HL-60 (cell line): Measurements from ENCODE around the gene HDGFL2.

Experiments
- DNase-seq, 2 experiments: peaks; one replicate each; pipeline ENCODE4 v3.0.0-alpha.2; 2010 to 2020; ENCODE audit warnings: low read depth in 1 of 2, low spot score in 1 of 2
- H3K27ac ChIP-seq: fragments of 250-450 bp; sonication (Bioruptor Pico); replicated peaks from 2 replicates; pipeline ENCODE4 v1.5.1; 2020; ENCODE audit warnings: mild to moderate bottlenecking, moderate library complexity
- H3K27me3 ChIP-seq: fragments of 250-450 bp; sonication (Bioruptor Pico); 2 replicates; pipeline ENCODE4 v1.5.1; 2021; ENCODE audit warnings: mild to moderate bottlenecking, moderate library complexity; ENCODE audit not compliant: insufficient read depth, poor library complexity, severe bottlenecking
- H3K4me3 ChIP-seq: replicated peaks from 2 replicates; pipeline ENCODE4 v1.5.1; 2011; ENCODE audit warnings: mild to moderate bottlenecking, control low read depth, low read length; ENCODE audit not compliant: insufficient read depth
- CTCF ChIP-seq: IDR thresholded peaks from one replicate; pipeline ENCODE4 v1.5.1; 2011; ENCODE audit warnings: low read length, control low read depth, inconsistent platforms; ENCODE audit not compliant: insufficient read depth
- GABPA ChIP-seq: IDR thresholded peaks from 2 replicates; pipeline ENCODE4 v1.6.1; 2012; ENCODE audit warnings: low read depth
- POLR2AphosphoS5 ChIP-seq: IDR thresholded peaks from 2 replicates; pipeline ENCODE4 v1.6.1; 2012; ENCODE audit warnings: low read depth
- REST ChIP-seq: IDR thresholded peaks from 2 replicates; pipeline ENCODE4 v1.6.1; 2012; ENCODE audit warnings: low read depth; ENCODE audit not compliant: insufficient replicate concordance
- SPI1 ChIP-seq: IDR thresholded peaks from 2 replicates; pipeline ENCODE4 v1.6.1; 2012; ENCODE audit warnings: low read depth, mild to moderate bottlenecking, borderline replicate concordance

Gene HDGFL2

GRCh38 chr19:4477034-4477801, 5.1 kb downstream of the HDGFL2 start:
- TF ChIP-seq POLR2AphosphoS5 (no peak), REST (no peak), GABPA (no peak), CTCF (no peak), SPI1 (no peak)
- H3K27me3 ChIP-seq = no peaks in the 10 kb centered on the region
- no peak overlapping the region for H3K27ac ChIP-seq
- no peak for DNase-seq
- no peak overlapping the region for H3K4me3 ChIP-seq

- no peak for DNase-seq
- Histone ChIP-seq H3K27ac (no peak overlapping the region), H3K27me3 (no peaks in the 10 kb centered on the region), H3K4me3 (no peak overlapping the region)
- TF ChIP-seq POLR2AphosphoS5 (no peak), SPI1 (no peak), REST (no peak), GABPA (no peak), CTCF (no peak)
These were observed 10.7 kb downstream of the HDGFL2 start for GRCh38 chr19:4482721-4483364.

DNA sequence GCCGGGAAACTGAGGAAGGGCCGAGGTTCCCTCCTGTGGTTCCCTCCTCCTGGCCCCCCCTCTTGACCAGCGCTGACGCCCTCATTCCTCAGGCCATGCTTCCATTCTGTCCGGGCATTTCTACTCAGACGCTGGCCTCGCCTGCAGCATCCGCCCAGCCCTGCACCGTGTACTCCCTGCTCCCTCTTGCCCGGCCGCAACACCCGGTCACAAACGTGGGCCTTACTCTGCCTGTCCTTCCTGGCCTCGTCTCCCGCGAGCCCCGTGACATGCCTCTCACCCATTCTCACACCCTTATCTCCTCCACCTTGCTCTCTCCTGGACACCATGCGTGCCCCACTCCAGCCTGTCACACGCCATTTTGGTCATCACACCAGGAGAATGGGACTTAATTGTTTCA, 11.3 kb downstream of the HDGFL2 start:
- H3K27me3 ChIP-seq = no peaks in the 10 kb centered on the region
- no peak for TF ChIP-seq REST
- H3K4me3 ChIP-seq = no peak overlapping the region
- no peak for DNase-seq
- no peak overlapping the region for H3K27ac ChIP-seq
